ENCODE data around the gene ZSWIM3. TPM values are rescaled to one million over a fixed set of nuclear protein-coding genes. Genes with fewer than 3 reads are reported as not detected.

Gene ZSWIM3
- polyA plus RNA-seq, 1 donor from 2014 or later: 14.3 TPM

- no peak overlapping the region for H3K4me2 ChIP-seq (ENCODE audit: low read length)
- H3K36me3 ChIP-seq (ENCODE audit: insufficient read depth, low read length): no peaks in the 10 kb centered on the region
- H3K9ac ChIP-seq (ENCODE audit: low read length): no peak overlapping the region
- no peaks in the 10 kb centered on the region for H3F3A ChIP-seq (ENCODE audit: insufficient read depth, low read length, poor library complexity, severe bottlenecking)
- H3K27ac ChIP-seq (ENCODE audit: low read length): no peak overlapping the region
- TF ChIP-seq MXI1 (conservative IDR thresholded peaks at IDR 0.05; ENCODE audit: poor library complexity, severe bottlenecking): no peak
- TF ChIP-seq POLR2AphosphoS5 (IDR thresholded peaks at IDR 0.05): no peak
- TF ChIP-seq CTCF (IDR thresholded peaks at IDR 0.05; ENCODE audit: poor library complexity, severe bottlenecking): no peak
- no peak for TF ChIP-seq EZH2 (IDR thresholded peaks at IDR 0.05; ENCODE audit: borderline replicate concordance, insufficient read depth, low read length, poor library complexity, severe bottlenecking)
- no peak for TF ChIP-seq RAD21 (conservative IDR thresholded peaks at IDR 0.05)
- TF ChIP-seq SMC3 (conservative IDR thresholded peaks at IDR 0.05; ENCODE audit: poor library complexity): no peak
- no peak for TF ChIP-seq TAF1 (IDR thresholded peaks at IDR 0.05; ENCODE audit: low read depth)
- TF ChIP-seq, protein P1, sequence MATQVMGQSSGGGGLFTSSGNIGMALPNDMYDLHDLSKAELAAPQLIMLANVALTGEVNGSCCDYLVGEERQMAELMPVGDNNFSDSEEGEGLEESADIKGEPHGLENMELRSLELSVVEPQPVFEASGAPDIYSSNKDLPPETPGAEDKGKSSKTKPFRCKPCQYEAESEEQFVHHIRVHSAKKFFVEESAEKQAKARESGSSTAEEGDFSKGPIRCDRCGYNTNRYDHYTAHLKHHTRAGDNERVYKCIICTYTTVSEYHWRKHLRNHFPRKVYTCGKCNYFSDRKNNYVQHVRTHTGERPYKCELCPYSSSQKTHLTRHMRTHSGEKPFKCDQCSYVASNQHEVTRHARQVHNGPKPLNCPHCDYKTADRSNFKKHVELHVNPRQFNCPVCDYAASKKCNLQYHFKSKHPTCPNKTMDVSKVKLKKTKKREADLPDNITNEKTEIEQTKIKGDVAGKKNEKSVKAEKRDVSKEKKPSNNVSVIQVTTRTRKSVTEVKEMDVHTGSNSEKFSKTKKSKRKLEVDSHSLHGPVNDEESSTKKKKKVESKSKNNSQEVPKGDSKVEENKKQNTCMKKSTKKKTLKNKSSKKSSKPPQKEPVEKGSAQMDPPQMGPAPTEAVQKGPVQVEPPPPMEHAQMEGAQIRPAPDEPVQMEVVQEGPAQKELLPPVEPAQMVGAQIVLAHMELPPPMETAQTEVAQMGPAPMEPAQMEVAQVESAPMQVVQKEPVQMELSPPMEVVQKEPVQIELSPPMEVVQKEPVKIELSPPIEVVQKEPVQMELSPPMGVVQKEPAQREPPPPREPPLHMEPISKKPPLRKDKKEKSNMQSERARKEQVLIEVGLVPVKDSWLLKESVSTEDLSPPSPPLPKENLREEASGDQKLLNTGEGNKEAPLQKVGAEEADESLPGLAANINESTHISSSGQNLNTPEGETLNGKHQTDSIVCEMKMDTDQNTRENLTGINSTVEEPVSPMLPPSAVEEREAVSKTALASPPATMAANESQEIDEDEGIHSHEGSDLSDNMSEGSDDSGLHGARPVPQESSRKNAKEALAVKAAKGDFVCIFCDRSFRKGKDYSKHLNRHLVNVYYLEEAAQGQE (IDR thresholded peaks at IDR 0.05; ENCODE audit: borderline replicate concordance): no peak
- TF ChIP-seq EP300 (conservative IDR thresholded peaks at IDR 0.05; ENCODE audit: poor library complexity, severe bottlenecking): no peak
- no peaks in the 10 kb centered on the region for H3K9me3 ChIP-seq (ENCODE audit: low read length)
- no peak overlapping the region for H2AFZ ChIP-seq (ENCODE audit: low read depth, low read length)
- no peaks in the 10 kb centered on the region for H3K27me3 ChIP-seq (ENCODE audit: insufficient read depth, low read depth, low read length)
- no peaks in the 10 kb centered on the region for H3K9me2 ChIP-seq (ENCODE audit: insufficient read depth, low read length)
- H4K20me1 ChIP-seq (ENCODE audit: insufficient read depth): no peaks in the 10 kb centered on the region
- H3K79me2 ChIP-seq (replicated peaks; ENCODE audit: insufficient read depth, low read length): peaks cover 28% of the 10 kb centered on the region
- H3K4me3 ChIP-seq (ENCODE audit: low read length): no peak overlapping the region
Observed at GRCh38 chr20:45859916-45860315, 2.5 kb downstream of the ZSWIM3 start.

DNA sequence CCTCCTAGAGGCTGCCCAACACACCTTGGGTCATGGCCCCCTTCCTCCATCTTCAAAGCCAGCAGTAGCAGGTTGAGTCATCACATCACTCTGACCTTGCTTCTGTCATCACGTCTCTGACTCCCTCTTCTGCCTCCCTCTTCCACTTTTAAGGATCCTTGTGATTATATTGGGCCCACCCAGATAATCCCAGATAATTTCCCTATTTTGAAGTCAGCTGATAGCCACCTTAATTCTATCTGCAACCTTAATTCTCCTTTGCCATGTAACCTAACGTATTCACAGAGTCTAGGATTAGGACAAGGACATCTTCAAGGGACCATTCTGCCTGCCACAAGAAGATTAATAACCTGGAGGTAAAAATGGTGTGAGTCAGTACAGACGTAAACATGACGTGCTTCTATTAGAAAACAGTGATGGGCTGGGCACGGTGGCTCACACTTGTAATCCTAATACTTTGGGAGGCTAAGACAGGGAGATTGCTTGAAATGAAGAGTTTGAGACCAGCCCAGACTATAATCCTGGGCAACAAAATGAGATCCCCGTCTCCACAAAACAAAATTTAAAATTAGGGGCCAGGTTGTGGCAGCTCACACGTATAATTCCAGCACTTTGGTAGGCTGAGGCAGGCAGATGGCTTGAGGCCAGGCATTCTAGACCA lies 3.3 kb downstream of the ZSWIM3 start:
- Histone ChIP-seq H3K4me2 (ENCODE audit: low read length) (no peak overlapping the region), H2AFZ (ENCODE audit: low read depth, low read length) (no peak overlapping the region), H3K9ac (ENCODE audit: low read length) (no peak overlapping the region), H4K20me1 (ENCODE audit: insufficient read depth) (no peaks in the 10 kb centered on the region), H3K9me3 (ENCODE audit: low read length) (no peaks in the 10 kb centered on the region), H3K9me2 (ENCODE audit: insufficient read depth, low read length) (no peaks in the 10 kb centered on the region), H3F3A (ENCODE audit: insufficient read depth, low read length, poor library complexity, severe bottlenecking) (no peaks in the 10 kb centered on the region), H3K36me3 (ENCODE audit: insufficient read depth, low read length) (no peaks in the 10 kb centered on the region), H3K27me3 (ENCODE audit: insufficient read depth, low read depth, low read length) (no peaks in the 10 kb centered on the region), H3K27ac (ENCODE audit: low read length) (no peak overlapping the region), H3K4me3 (ENCODE audit: low read length) (no peak overlapping the region), H3K79me2 (replicated peaks; ENCODE audit: insufficient read depth, low read length) (peaks cover 27% of the 10 kb centered on the region)
- TF ChIP-seq, protein P1 (IDR thresholded peaks at IDR 0.05; ENCODE audit: borderline replicate concordance): no peak
- TF ChIP-seq EZH2 (IDR thresholded peaks at IDR 0.05; ENCODE audit: borderline replicate concordance, insufficient read depth, low read length, poor library complexity, severe bottlenecking) (no peak), TAF1 (IDR thresholded peaks at IDR 0.05; ENCODE audit: low read depth) (no peak), MXI1 (conservative IDR thresholded peaks at IDR 0.05; ENCODE audit: poor library complexity, severe bottlenecking) (no peak), CTCF (IDR thresholded peaks at IDR 0.05; ENCODE audit: poor library complexity, severe bottlenecking) (no peak), POLR2AphosphoS5 (IDR thresholded peaks at IDR 0.05) (no peak), SMC3 (conservative IDR thresholded peaks at IDR 0.05; ENCODE audit: poor library complexity) (no peak), EP300 (conservative IDR thresholded peaks at IDR 0.05; ENCODE audit: poor library complexity, severe bottlenecking) (no peak), RAD21 (conservative IDR thresholded peaks at IDR 0.05) (no peak)

All from neural cell (in vitro differentiated cells).